K562 (cell line): Measurements from ENCODE around the gene PRDM4. TPM values are rescaled to one million over a fixed set of nuclear protein-coding genes. Genes with fewer than 3 reads are reported as not detected.

Source experiments
- ASH1L ChIP-seq: fragments of 450-650 bp; IDR thresholded peaks from 2 replicates; pipeline ENCODE4 v1.6.1; 2018; ENCODE audit warnings: borderline replicate concordance, mild to moderate bottlenecking, low read depth; ENCODE audit not compliant: partially characterized antibody
- CHCHD3 ChIP-seq: fragments of 250-450 bp; sonication (Bioruptor Pico); IDR thresholded peaks from 2 replicates; pipeline ENCODE4 v2.1.2; 2022; ENCODE audit warnings: mild to moderate bottlenecking
- ELF1 ChIP-seq: fragments of 200-800 bp; sonication (Bioruptor generic); IDR thresholded peaks from 2 replicates; pipeline ENCODE4 v1.6.1; 2016; ENCODE audit warnings: missing genetic modification characterization, missing compliant biosample characterization
- ID3 ChIP-seq, 2 experiments: fragments of 250-450 bp in 1 of 2; fragments of 450-650 bp in 1 of 2; sonication (Bioruptor Pico) in 1 of 2; IDR thresholded peaks; 2 replicates each; pipeline versions ENCODE4 v1.6.1 to v1.8.0; 2016 to 2021; ENCODE audit warnings: mild to moderate bottlenecking in 2 of 2, moderate library complexity in 2 of 2, missing compliant biosample characterization in 1 of 2, missing genetic modification characterization in 1 of 2
- KAT8 ChIP-seq: fragments of 450-650 bp; IDR thresholded peaks from 2 replicates; pipeline ENCODE4 v1.6.1; 2016; ENCODE audit warnings: low read depth, mild to moderate bottlenecking
- KLF13 ChIP-seq: fragments of 450-650 bp; IDR thresholded peaks from 2 replicates; pipeline ENCODE4 v1.6.1; 2016; ENCODE audit warnings: missing genetic modification characterization, low read depth, mild to moderate bottlenecking, missing compliant biosample characterization, moderate library complexity, borderline replicate concordance
- RFX5 ChIP-seq: IDR thresholded peaks from 2 replicates; pipeline ENCODE4 v1.6.1; 2011; ENCODE audit warnings: low read depth, mild to moderate bottlenecking, improper control_type of control experiment, low read length
- SAP30 ChIP-seq: fragments of 200-600 bp; sonication (generic); IDR thresholded peaks from 2 replicates; pipeline ENCODE4 v1.6.1; 2012; ENCODE audit warnings: borderline replicate concordance, low read depth, mild to moderate bottlenecking, moderate library complexity, low read length, control low read depth, inconsistent platforms; ENCODE audit not compliant: insufficient read depth, poor library complexity, severe bottlenecking
- ZNF239 ChIP-seq: fragments of 250-450 bp; sonication (Bioruptor Pico); IDR thresholded peaks from 2 replicates; pipeline ENCODE4 v1.4.0; 2020; ENCODE audit warnings: mild to moderate bottlenecking
- ZNF778 ChIP-seq: fragments of 450-650 bp; formaldehyde crosslinking; IDR thresholded peaks from 2 replicates; pipeline ENCODE4 v1.4.0; 2020; ENCODE audit warnings: mild to moderate bottlenecking, moderate library complexity
- polyA plus RNA-seq, 8 experiments: library from polyadenylated mRNA; depleted of rRNA in 4 of 8; stranded (reverse) in 5 of 8; unstranded in 3 of 8; fragments of >200 nt; fragmentation: Nextera tagmentation in 2 of 8; fragmentation: Illumina TruSeq in 1 of 8; extraction: Ambion mirVana in 2 of 8; extraction: Trizol in 1 of 8; gene quantifications; 2 replicates each; pipeline versions ENCODE4 v1.2.1 to v1.2.3, GENCODE V29; 2011 to 2014; ENCODE audit warnings: inconsistent platforms in 1 of 8, missing spikeins in 1 of 8
- total RNA-seq, 7 experiments: library from RNA; depleted of rRNA in 6 of 7; stranded (reverse); fragments of >200 nt in 6 of 7; fragmentation: Illumina TruSeq in 2 of 7; extraction: Trizol in 2 of 7; gene quantifications; 2 replicates each; pipeline versions ENCODE4 v1.2.1 to v1.2.3, GENCODE V29; 2011 to 2021; ENCODE audit warnings: low replicate concordance in 1 of 7
- TF ChIP-seq, protein P1 (sequence below): fragments of 450-650 bp; IDR thresholded peaks from 2 replicates; pipeline ENCODE4 v1.6.1; 2014; ENCODE audit warnings: low read depth, mild to moderate bottlenecking, moderate library complexity, borderline replicate concordance
- TF ChIP-seq, protein P2 (sequence below), 2 experiments: fragments of 450-650 bp in 1 of 2; sonication (generic) in 1 of 2; formaldehyde crosslinking in 1 of 2; IDR thresholded peaks; 2 replicates each; pipeline versions ENCODE4 v1.7.1 to v1.9.0; 2016 to 2022; ENCODE audit warnings: inconsistent platforms in 1 of 2, mild to moderate bottlenecking in 1 of 2, missing genetic modification reagents in 1 of 2
- TF ChIP-seq, protein P3 (sequence below): fragments of 250-450 bp; sonication (Bioruptor Pico); IDR thresholded peaks from 2 replicates; pipeline ENCODE4 v1.5.0; 2021

The PRDM4 gene
- total and polyA plus RNA-seq, 9 of the 15 experiments (the other 6 are each of a cell fraction or from before 2014, with no cell fraction given), result 5.9 to 26.0 (median 20.0) TPM

DNA sequence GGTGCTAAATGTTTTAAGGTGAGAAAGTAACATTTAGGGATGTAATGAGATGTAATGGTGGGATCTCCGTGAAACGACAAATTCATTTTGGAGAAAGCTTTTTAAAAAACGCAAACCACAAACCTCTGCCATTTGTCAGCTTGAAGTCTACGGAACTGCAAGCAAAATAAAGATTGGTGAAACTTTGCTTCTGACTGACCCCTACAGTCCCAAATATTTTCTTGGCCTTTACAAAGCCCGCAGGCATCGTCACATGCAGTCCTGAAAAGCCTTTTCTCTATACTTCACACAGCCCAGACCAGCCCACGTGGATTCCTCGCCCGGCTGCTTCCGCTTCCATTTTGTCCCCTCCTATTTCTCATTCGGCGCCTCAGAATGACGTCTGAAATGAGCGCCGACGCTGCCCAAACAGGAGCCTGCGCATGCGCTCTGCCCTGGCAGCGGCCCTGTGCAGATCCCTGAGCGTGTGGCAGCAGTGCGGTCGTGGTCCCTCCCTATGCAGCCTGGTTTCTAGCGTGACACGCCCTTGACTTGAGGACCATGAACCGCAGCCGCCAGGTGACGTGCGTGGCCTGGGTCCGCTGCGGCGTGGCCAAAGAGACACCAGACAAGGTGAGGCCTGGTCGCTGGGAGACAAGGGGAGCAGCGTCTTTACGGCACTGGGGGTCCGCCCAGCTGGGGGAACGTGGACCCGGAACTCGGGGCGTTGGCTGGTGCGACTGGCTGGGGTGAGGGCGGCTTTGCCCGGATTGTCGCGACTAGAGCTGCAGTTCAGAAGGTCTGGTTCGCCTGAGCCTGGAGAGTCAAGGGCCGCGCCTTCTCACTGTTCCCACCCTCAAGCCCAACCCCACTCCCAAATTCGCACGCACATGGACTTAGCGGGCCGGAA, 75.3 kb downstream of the PRDM4 start, which contains the start of gene PWP1 (continued):
- TF ChIP-seq SAP30, result peak; percentile 99
- TF ChIP-seq KLF13 (tag), result no peak; the same call in none of the 2 replicates
- TF ChIP-seq, protein P1, sequence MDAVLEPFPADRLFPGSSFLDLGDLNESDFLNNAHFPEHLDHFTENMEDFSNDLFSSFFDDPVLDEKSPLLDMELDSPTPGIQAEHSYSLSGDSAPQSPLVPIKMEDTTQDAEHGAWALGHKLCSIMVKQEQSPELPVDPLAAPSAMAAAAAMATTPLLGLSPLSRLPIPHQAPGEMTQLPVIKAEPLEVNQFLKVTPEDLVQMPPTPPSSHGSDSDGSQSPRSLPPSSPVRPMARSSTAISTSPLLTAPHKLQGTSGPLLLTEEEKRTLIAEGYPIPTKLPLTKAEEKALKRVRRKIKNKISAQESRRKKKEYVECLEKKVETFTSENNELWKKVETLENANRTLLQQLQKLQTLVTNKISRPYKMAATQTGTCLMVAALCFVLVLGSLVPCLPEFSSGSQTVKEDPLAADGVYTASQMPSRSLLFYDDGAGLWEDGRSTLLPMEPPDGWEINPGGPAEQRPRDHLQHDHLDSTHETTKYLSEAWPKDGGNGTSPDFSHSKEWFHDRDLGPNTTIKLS, result peak; percentile 65
- TF ChIP-seq ZNF239 (CRISPR knock-in tag), result no peak
- TF ChIP-seq, protein P2, sequence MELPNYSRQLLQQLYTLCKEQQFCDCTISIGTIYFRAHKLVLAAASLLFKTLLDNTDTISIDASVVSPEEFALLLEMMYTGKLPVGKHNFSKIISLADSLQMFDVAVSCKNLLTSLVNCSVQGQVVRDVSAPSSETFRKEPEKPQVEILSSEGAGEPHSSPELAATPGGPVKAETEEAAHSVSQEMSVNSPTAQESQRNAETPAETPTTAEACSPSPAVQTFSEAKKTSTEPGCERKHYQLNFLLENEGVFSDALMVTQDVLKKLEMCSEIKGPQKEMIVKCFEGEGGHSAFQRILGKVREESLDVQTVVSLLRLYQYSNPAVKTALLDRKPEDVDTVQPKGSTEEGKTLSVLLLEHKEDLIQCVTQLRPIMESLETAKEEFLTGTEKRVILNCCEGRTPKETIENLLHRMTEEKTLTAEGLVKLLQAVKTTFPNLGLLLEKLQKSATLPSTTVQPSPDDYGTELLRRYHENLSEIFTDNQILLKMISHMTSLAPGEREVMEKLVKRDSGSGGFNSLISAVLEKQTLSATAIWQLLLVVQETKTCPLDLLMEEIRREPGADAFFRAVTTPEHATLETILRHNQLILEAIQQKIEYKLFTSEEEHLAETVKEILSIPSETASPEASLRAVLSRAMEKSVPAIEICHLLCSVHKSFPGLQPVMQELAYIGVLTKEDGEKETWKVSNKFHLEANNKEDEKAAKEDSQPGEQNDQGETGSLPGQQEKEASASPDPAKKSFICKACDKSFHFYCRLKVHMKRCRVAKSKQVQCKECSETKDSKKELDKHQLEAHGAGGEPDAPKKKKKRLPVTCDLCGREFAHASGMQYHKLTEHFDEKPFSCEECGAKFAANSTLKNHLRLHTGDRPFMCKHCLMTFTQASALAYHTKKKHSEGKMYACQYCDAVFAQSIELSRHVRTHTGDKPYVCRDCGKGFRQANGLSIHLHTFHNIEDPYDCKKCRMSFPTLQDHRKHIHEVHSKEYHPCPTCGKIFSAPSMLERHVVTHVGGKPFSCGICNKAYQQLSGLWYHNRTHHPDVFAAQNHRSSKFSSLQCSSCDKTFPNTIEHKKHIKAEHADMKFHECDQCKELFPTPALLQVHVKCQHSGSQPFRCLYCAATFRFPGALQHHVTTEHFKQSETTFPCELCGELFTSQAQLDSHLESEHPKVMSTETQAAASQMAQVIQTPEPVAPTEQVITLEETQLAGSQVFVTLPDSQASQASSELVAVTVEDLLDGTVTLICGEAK (IDR thresholded peaks at IDR 0.05), result peak; percentile 43; the same call in 1 of the 2 replicates
- TF ChIP-seq, protein P2 (CRISPR knock-in tag; IDR thresholded peaks at IDR 0.05), result no peak
- TF ChIP-seq CHCHD3 (CRISPR knock-in tag), result no peak
- peak; percentile 18 for TF ChIP-seq ASH1L
- no peak for TF ChIP-seq RFX5
- no peak for TF ChIP-seq ID3 (CRISPR knock-in tag; IDR thresholded peaks at IDR 0.05)
- no peak for TF ChIP-seq ID3 (tag; IDR thresholded peaks at IDR 0.05)
- TF ChIP-seq KAT8, result no peak
- TF ChIP-seq ELF1 (tag), result peak; percentile 94
- TF ChIP-seq, protein P3, sequence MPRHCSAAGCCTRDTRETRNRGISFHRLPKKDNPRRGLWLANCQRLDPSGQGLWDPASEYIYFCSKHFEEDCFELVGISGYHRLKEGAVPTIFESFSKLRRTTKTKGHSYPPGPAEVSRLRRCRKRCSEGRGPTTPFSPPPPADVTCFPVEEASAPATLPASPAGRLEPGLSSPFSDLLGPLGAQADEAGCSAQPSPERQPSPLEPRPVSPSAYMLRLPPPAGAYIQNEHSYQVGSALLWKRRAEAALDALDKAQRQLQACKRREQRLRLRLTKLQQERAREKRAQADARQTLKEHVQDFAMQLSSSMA (CRISPR knock-in tag), result no peak
- no peak for TF ChIP-seq ZNF778 (CRISPR knock-in tag)
